ENCODE results near the gene ILKAP.

Gene ILKAP

DNA sequence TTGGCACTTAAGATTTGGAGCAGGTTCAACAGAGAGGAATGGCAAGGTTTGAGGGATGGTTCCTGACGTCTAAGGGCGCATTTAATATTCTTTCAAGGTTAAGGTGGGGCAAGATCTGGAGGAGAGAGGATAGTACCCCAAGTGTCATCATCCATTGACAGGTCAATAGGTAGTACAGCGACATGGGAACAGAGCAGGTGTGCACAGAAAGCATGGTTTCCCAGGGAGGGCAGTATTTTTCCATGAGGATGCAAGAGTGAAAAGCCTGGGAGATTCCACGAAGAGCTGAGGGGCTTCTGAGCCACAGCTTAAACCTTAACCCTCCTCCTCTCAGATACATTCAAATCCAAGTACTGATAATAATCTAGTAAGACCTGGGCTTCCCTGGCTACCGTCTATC is 27.2 kb upstream of the ILKAP start:
- no peak for DNase-seq
- TF ChIP-seq POLR2A (IDR thresholded peaks at IDR 0.05; ENCODE audit: low read length), result no peak
- TF ChIP-seq GATA1 (IDR thresholded peaks at IDR 0.05; ENCODE audit: low read depth, low read length), result no peak

DNA sequence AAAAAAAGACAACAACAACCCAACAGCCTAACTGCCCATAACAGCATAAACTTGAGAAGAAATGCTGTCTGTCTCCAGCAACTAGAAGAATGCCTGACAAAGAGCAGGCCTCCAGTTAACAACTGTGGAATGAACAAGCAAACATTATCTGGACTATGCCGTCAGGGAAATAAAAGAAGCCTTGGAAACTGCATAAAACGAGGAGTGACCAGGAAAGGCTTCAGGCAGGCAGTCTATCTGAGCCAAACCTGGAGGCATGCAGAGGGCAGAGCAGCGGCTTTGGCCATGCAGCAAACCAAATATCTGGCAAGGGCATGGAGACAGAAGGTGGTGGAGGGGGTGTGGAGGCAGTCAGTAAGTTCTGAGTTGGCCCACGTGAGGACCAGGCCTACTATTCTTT is 25.2 kb upstream of the ILKAP start:
- DNase-seq, result no peak
- TF ChIP-seq GATA1 (IDR thresholded peaks at IDR 0.05; ENCODE audit: low read depth, low read length), result no peak
- no peak for TF ChIP-seq POLR2A (IDR thresholded peaks at IDR 0.05; ENCODE audit: low read length)

- DNase-seq, result no peak
- TF ChIP-seq POLR2A (IDR thresholded peaks at IDR 0.05; ENCODE audit: low read length), result no peak
- no peak for TF ChIP-seq GATA1 (IDR thresholded peaks at IDR 0.05; ENCODE audit: low read depth, low read length)
Measured at GRCh38 chr2:238227587-238228032, 24.1 kb upstream of the ILKAP start.

DNA sequence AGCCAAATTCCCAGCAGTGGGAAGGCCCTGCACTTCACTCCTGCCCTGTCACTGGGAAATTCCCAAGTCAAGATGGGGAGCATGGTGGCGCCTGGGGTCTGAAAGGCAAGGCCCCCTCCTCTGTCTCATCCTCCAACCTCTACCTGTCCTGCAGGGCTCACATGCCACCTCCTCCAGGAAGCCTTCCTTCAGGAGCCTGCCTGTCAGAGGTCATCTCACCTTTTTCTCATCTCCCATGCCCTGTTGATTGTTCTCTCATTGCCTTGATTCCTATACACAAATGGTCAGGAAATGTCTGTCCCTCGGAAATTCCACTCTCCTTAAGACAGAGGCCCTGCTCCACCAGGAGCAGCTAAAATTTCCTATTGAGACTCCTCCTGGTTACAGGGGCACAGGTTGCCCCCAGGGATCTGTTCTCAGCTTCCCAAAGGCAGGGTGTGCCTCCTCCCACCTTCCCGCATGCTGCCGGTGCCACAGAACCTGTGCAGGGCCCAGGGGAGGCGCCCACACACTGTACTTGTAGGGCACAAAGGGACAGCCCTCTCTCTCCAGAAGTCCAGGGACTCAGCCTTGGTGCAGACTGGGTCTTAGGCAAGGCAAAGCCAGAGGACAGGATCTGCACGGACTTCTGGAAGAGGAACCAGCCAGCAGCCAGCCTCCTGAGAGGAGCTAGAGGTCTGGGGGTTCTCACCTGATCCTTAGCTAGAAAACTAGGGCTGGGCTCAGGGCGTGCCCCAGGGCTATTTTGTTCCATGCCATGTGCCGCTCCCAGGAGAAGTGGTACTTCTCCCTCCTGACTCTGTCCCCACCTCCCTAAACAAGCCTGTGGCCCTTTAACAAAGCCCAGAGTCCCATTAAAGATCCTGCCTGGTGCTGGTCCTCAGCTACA is 23.4 kb upstream of the ILKAP start:
- no peak for TF ChIP-seq GATA1 (IDR thresholded peaks at IDR 0.05; ENCODE audit: low read depth, low read length)
- no peak for TF ChIP-seq POLR2A (IDR thresholded peaks at IDR 0.05; ENCODE audit: low read length)
- no peak for DNase-seq

DNA sequence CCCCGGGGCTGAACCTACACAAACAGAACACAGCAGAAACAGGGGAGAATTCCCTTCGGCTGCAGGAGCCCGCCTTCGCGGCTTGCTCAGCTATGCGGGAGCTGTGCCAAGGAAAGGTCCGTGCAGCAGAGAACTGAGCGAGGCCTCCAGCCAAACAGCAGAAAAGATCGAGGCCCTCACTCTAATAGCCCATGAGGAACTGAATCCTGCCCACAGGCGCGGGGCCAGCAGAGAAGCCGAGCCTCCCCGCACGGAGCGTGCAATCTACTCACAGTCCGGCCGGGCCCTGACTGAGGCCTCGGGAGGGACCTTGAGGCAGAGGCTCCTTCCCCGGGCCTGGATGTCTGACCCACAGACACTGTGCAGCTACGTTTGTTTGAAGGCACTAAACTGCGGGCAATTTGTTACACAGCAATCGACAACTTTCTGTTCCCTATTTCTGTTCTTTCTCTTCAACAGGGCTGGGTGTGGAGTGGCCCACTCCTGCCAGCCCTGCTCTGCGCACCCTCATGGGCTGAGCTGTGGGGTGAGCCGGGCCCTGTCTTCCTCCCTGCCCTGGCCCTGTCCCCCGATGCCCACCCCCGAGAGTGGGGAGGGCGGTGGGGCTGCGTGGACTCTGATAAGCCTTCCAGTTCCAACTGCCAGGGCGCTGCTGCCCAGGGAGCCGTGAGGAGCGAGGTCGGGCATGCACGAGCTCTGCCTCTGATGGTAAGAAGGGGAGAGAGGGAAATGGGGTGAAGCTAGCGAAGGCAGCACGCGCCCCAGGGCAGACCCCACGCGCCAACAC is 22.6 kb upstream of the ILKAP start:
- no peak for DNase-seq

DNA sequence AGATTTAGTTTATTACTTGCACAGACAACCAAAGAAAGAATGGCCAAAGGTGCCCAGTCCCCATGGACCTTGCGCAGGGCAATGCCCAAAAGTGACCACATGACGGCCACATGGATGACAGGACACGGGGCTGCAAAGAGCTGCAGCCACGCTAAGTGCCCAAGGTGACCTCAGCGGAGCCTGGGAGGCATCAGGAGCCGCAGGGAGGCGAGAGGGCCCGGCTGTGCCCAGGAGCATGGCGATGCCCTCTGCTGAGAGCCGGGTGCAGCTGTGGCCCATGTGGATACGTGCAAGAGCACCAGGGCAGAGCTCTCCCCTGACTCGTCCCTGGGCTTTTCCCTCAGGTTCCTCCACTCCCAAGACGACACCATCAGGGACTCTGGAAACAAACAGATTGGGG is 21.6 kb upstream of the ILKAP start:
- TF ChIP-seq POLR2A (IDR thresholded peaks at IDR 0.05; ENCODE audit: low read length) (no peak), GATA1 (IDR thresholded peaks at IDR 0.05; ENCODE audit: low read depth, low read length) (no peak)

More for the DNA sequence above, 22.6 kb upstream of the ILKAP start:
- TF ChIP-seq GATA1 (IDR thresholded peaks at IDR 0.05; ENCODE audit: low read depth, low read length), result no peak
- no peak for TF ChIP-seq POLR2A (IDR thresholded peaks at IDR 0.05; ENCODE audit: low read length)

DNA sequence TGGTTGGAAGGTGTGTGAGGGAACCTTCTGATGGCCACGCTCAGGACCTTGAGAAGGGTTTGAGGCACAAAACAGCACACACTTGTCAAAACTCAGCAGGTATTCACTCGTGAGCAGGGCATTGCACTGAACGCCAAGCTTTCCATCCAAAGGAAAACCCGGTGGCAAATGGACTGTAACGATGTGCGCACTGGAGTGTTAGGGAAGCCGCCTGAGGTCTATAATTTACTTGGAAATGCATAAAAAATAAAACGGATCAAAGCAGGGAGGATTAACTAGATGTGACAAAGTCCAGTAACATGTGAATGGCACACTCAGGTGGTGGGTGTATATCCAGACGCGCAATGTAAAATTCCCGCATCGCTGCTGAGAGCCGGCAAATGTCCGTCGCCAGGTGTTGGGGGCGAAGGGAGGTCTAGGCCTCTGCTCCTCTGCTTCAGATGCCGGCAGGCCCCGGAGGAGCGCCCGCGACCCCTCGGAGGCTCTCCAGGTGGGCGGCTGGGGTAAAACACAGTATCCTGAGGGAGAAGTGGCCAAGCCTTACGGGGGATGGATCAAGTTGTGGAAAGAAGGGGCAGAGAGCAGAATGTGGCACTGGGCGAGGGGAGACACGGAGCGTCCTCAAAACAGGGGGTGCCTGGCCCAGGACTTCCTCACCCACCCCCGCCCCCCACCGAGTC is 21.0 kb upstream of the ILKAP start:
- no peak for DNase-seq
- TF ChIP-seq POLR2A (IDR thresholded peaks at IDR 0.05; ENCODE audit: low read length) (no peak), GATA1 (IDR thresholded peaks at IDR 0.05; ENCODE audit: low read depth, low read length) (no peak)

More for the DNA sequence above, 21.6 kb upstream of the ILKAP start:
- DNase-seq, result no peak

GRCh38 chr2:238220892-238221521 is 17.5 kb upstream of the ILKAP start:
- TF ChIP-seq POLR2A (IDR thresholded peaks at IDR 0.05; ENCODE audit: low read length) (no peak), GATA1 (IDR thresholded peaks at IDR 0.05; ENCODE audit: low read depth, low read length) (no peak)
- no peak for DNase-seq

- TF ChIP-seq GATA1 (IDR thresholded peaks at IDR 0.05; ENCODE audit: low read depth, low read length) (no peak), POLR2A (IDR thresholded peaks at IDR 0.05; ENCODE audit: low read length) (no peak)
- peak in 1 of 2 experiments; percentile 16 for DNase-seq
Measured at GRCh38 chr2:238220274-238220891, 16.9 kb upstream of the ILKAP start.

GRCh38 chr2:238216651-238217184 is 13.2 kb upstream of the ILKAP start:
- TF ChIP-seq GATA1 (IDR thresholded peaks at IDR 0.05; ENCODE audit: low read depth, low read length) (no peak), POLR2A (IDR thresholded peaks at IDR 0.05; ENCODE audit: low read length) (no peak)
- no peak for DNase-seq

- TF ChIP-seq GATA1 (IDR thresholded peaks at IDR 0.05; ENCODE audit: low read depth, low read length) (no peak), POLR2A (IDR thresholded peaks at IDR 0.05; ENCODE audit: low read length) (no peak)
- no peak for DNase-seq
Measured at GRCh38 chr2:238207006-238207405, 3.5 kb upstream of the ILKAP start.

DNA sequence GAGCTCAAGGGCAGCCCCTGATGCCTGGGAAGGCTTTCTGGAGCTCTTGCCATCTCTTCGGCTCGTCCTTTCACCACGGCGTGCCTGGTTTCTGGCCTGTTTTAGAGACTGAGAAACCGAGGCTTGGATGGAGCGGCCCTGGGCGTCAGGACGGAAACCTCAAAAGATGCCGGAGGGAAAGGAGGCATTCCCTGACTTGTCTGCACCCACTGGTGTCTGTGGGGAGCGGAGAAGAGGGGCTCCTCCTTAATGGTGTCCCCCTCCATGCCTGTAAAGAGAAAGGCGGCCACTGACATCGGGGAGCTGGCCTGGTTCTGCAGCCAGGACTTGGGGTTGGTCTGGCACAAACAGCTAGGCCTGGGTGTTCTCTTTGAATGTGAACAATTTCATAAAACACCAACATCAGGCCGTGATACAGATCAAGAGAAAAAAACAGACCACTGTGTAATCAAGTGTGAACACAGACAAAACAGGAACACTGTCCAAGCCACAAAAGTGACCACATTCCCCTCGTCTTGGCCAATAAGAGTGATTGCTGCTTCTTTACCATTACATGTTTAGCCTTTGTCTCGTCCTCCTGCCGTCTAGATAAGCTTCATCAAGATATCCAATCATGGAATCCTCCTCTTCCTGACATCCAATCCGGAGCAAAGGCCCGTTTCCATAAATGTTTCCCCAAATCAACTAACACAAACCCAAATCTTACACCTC is 633 bp upstream of the ILKAP start:
- peak; percentile 51 to 62 for DNase-seq
- TF ChIP-seq GATA1 (IDR thresholded peaks at IDR 0.05; ENCODE audit: low read depth, low read length) (no peak), POLR2A (IDR thresholded peaks at IDR 0.05; ENCODE audit: low read length) (peak; percentile 50)
